Esophagus squamous epithelium (tissue), 5 donors: Measurements from ENCODE around the gene TVP23B. TPM values are rescaled to one million over a fixed set of nuclear protein-coding genes. Genes with fewer than 3 reads are reported as not detected.

ENCODE experiments used
- DNase-seq: peaks from one replicate; lab custom pipeline; 2025; lab: John Stamatoyannopoulos, UW
- H3K27ac ChIP-seq, 4 donors: fragments of 200-600 bp; sonication (generic); one replicate each; pipeline ENCODE4 v1.5.1; 2016 to 2019; ENCODE audit warnings: mild to moderate bottlenecking in 1 of 4
- H3K27me3 ChIP-seq, 4 donors: fragments of 200-600 bp; sonication (generic); 1 replicate in 3 of 4; 2 replicates in 1 of 4; pipeline versions ENCODE4 v1.5.1 to v1.6.0; 2017 to 2021; ENCODE audit warnings: antibody characterized with exemption in 1 of 4
- H3K36me3 ChIP-seq, 3 donors: fragments of 200-600 bp; sonication (generic); one replicate each; pipeline ENCODE4 v1.5.1; 2016 to 2019
- H3K4me1 ChIP-seq, 3 donors: fragments of 200-600 bp; sonication (generic); one replicate each; pipeline ENCODE4 v1.5.1; 2017 to 2019
- H3K4me3 ChIP-seq, 4 donors: fragments of 200-600 bp; sonication (generic); 1 replicate in 3 of 4; 2 replicates in 1 of 4; pipeline ENCODE4 v1.5.1; 2016 to 2019; ENCODE audit warnings: mild to moderate bottlenecking in 2 of 4, moderate library complexity in 1 of 4
- H3K9me3 ChIP-seq, 3 donors: fragments of 200-600 bp; sonication (generic); one replicate each; pipeline ENCODE4 v1.5.1; 2016 to 2019
- CTCF ChIP-seq, 6 experiments: fragments of 450-650 bp in 4 of 6; fragments of 200-600 bp in 2 of 6; sonication (generic) in 2 of 6; IDR thresholded peaks; one replicate each; pipeline ENCODE4 v1.5.1; 2016 to 2019; ENCODE audit warnings: antibody characterized with exemption in 6 of 6, mild to moderate bottlenecking in 4 of 6, moderate library complexity in 4 of 6
- POLR2A ChIP-seq, 4 donors: fragments of 450-650 bp; IDR thresholded peaks; one replicate each; pipeline ENCODE4 v1.6.1; 2017; ENCODE audit warnings: antibody characterized with exemption in 4 of 4, mild to moderate bottlenecking in 4 of 4, moderate library complexity in 3 of 4
- WGBS, 2 donors: methylation state at CpG; one replicate each; pipeline ENCODE4 v1.1.5; 2018; 5-methylcytosine and 5-hydroxymethylcytosine counted together
- intact Hi-C: fragments of 100-400 bp; cut with DNase I; formaldehyde crosslinking; loops from one replicate; pipeline ENCODE4 v1.15.0; 2022
- total RNA-seq, 4 donors: library from RNA; depleted of rRNA; stranded (reverse); fragments of >200 nt; gene quantifications; one replicate each; pipeline ENCODE4 v1.1.0, GENCODE V29; 2016
- donor health status: DM: yes; HTN: yes; CAD: no.

TVP23B gene
- total RNA-seq, 4 donors from 2014 or later, result 52.0 to 73.1 (median 57.9) TPM

- WGBS, 2 donors, result 89 to 92% methylated on average over 3 to 4 of the region's 6 CpGs
- Histone ChIP-seq H3K4me1 (peaks cover 3 to 23% (median 5%) of the 10 kb centered on the region in 3 donors), H3K9me3 (no peaks in the 10 kb centered on the region), H3K27ac (no peak overlapping the region), H3K36me3 (no peaks in the 10 kb centered on the region), H3K4me3 (no peak overlapping the region), H3K27me3 (no peaks in the 10 kb centered on the region)
- intact Hi-C loops, result no loop called here
- TF ChIP-seq CTCF (IDR thresholded peaks at IDR 0.05) (no peak), POLR2A (IDR thresholded peaks at IDR 0.05) (no peak)
- DNase-seq, result no peak
Measured at GRCh38 chr17:18848501-18848900, 67.5 kb downstream of the TVP23B start.

- TF ChIP-seq POLR2A (IDR thresholded peaks at IDR 0.05) (no peak), CTCF (IDR thresholded peaks at IDR 0.05) (no peak)
- H3K4me1 ChIP-seq, result peaks cover 9 to 29% (median 9%) of the 10 kb centered on the region in 3 donors
- no peak for DNase-seq
- H3K4me3 ChIP-seq, result no peak overlapping the region
- intact Hi-C loops, result no loop called here
- no peaks in the 10 kb centered on the region for H3K36me3 ChIP-seq
- no peaks in the 10 kb centered on the region for H3K9me3 ChIP-seq
- 30% methylated on average over 1 of the region's 1 CpG; no CpG with 5 or more reads in 1 of the 2 donors for WGBS, 2 donors
- peak overlapping the region; percentile 55 to 84 (median 70) for H3K27ac ChIP-seq
- H3K27me3 ChIP-seq, result no peaks in the 10 kb centered on the region
Measured at GRCh38 chr17:18850679-18851078, 69.7 kb downstream of the TVP23B start.

- DNase-seq, result no peak
- H3K36me3 ChIP-seq, result no peaks in the 10 kb centered on the region
- 44 to 65% methylated on average over 3 of the region's 3 CpGs for WGBS, 2 donors
- H3K27ac ChIP-seq, result peak overlapping the region in 3 of 4 donors; percentile 70 to 84 (median 71)
- no peaks in the 10 kb centered on the region for H3K9me3 ChIP-seq
- intact Hi-C loops, result no loop called here
- TF ChIP-seq CTCF (IDR thresholded peaks at IDR 0.05) (peak in 2 of 6 experiments; percentile 6 to 20), POLR2A (IDR thresholded peaks at IDR 0.05) (no peak)
- H3K4me1 ChIP-seq, result peaks cover 9 to 32% (median 10%) of the 10 kb centered on the region in 3 donors
- H3K27me3 ChIP-seq, result no peaks in the 10 kb centered on the region
- no peak overlapping the region for H3K4me3 ChIP-seq
Measured at GRCh38 chr17:18851201-18851600, 70.2 kb downstream of the TVP23B start.

- intact Hi-C loops, result no loop called here
- Histone ChIP-seq H3K4me1 (peaks cover 17 to 58% (median 25%) of the 10 kb centered on the region in 3 donors), H3K27ac (no peak overlapping the region), H3K9me3 (no peaks in the 10 kb centered on the region), H3K4me3 (no peak overlapping the region), H3K36me3 (no peaks in the 10 kb centered on the region), H3K27me3 (no peaks in the 10 kb centered on the region)
- TF ChIP-seq POLR2A (IDR thresholded peaks at IDR 0.05) (no peak), CTCF (IDR thresholded peaks at IDR 0.05) (no peak)
- WGBS, 2 donors, result 91 to 93% methylated on average over 7 of the region's 7 CpGs
- no peak for DNase-seq
Measured at GRCh38 chr17:18854956-18855355, 74.0 kb downstream of the TVP23B start.

GRCh38 chr17:18855831-18856569, 75.0 kb downstream of the TVP23B start:
- TF ChIP-seq CTCF (IDR thresholded peaks at IDR 0.05), result no peak
- TF ChIP-seq POLR2A (IDR thresholded peaks at IDR 0.05), result peak in 3 of 4 donors; percentile 62 to 91 (median 89)
- Histone ChIP-seq H3K4me1 (peaks cover 18 to 55% (median 23%) of the 10 kb centered on the region in 3 donors), H3K27ac (peak overlapping the region; percentile 63 to 94 (median 86)), H3K27me3 (no peaks in the 10 kb centered on the region), H3K9me3 (no peaks in the 10 kb centered on the region), H3K36me3 (no peaks in the 10 kb centered on the region), H3K4me3 (peak overlapping the region; percentile 28 to 70 (median 49))
- WGBS, 2 donors, result 0% methylated on average over 21 to 28 of the region's 29 CpGs
- peak; percentile 72 for DNase-seq
- intact Hi-C loops, result no loop called here
